Cerebellar nuclear complex (tissue), 1 donor: Measurements from ENCODE around the gene EXOC7.
"Not testable (repeated sequence)": the region's sequence is repeated elsewhere in the genome, so short reads cannot be mapped to it uniquely, and the experiment has no call there.

Experiments
- DNase-seq, 2 experiments: peaks; one replicate each; lab custom pipeline; 2025; lab: John Stamatoyannopoulos, UW

Gene EXOC7

DNA sequence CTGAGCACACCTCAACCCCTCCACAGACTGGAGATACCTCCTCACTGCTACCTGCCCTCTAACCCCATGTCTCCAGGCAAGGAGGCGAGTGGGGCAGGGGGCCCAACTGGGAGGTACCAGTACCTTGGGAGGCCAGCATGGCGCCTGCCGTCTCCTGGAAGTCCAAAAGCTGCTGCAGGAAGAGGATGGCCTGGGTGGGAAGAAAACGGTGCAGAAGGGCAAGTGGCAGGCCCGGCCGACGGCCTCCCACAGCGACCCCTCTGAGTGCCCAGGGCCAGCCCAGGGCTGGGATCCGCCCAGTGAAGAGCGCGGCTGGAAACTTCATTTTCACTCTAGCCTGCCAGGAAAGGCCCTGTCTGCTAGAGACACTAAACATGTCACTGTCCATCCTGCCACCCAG, 16.1 kb downstream of the EXOC7 start:
- DNase-seq, result no peak

DNA sequence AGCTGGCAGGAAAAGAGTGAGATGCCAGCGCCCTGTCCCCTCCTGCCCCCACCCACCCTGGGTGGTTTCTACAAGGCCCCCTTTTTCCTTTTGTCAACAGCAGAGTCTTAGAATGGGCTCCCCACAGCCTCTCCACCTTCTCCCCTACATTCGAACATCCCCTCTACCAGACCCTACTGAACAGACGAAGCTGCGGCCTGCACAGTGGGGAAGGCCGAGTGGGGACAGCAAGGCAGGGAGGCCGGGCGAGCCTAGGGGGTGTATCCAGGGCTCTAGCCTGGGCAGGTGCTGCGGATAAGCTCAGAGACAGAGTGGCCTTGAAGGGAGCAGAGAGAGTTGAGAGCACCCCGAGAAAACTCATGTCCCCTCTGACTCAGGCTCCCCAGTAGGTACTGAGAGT, 17.2 kb downstream of the EXOC7 start:
- DNase-seq, result no peak

GRCh38 chr17:76085731-76086366, 17.7 kb downstream of the EXOC7 start:
- DNase-seq, result no peak

- no peak for DNase-seq
Observed at GRCh38 chr17:76085066-76085730, 18.4 kb downstream of the EXOC7 start.

GRCh38 chr17:76083536-76084182, 19.9 kb downstream of the EXOC7 start:
- DNase-seq, result no peak

- no peak for DNase-seq
Observed at GRCh38 chr17:76082326-76083251, 21.0 kb downstream of the EXOC7 start.

DNA sequence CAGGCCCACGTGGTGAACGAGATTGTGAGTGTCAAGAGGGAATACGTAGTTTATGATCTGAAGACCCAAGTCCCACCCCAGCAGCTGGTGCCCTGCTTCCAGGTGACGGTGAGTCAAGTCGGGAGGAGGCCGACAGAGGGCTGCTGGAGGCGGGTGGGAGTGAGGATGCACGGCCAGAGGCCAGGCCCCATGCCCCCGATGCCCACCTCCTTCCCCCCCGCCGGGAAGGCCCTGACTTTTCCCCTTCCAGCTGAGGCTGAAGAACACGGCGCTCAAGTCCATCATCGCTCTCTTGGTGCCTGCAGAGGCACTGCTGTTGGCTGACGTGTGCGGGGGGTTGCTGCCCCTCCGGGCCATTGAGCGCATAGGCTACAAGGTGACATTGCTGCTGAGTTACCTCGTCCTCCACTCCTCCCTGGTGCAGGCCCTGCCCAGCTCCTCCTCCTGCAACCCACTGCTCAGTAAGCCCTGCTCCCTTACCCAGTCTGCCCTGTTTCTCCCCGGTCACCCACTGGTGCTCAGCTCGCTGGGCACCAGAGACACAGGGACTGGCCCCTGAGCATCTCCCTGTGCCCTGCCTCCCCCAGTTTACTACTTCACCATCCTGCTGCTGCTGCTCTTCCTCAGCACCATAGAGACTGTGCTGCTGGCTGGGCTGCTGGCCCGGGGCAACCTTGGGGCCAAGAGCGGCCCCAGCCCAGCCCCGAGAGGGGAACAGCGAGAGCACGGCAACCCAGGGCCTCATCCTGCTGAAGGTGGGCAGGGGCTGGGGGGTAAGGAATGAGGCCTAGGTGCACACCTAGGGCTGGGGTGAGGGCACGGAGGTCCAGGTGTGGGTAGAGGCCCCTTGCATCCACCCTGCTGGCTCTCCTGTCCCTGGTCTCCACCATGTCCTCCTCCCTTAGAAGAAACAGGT, 22.0 kb downstream of the EXOC7 start:
- DNase-seq, result no peak

- no peak for DNase-seq
Observed at GRCh38 chr17:76080768-76081287, 22.8 kb downstream of the EXOC7 start.

- DNase-seq, result no peak
Observed at GRCh38 chr17:76079956-76080767, 23.4 kb downstream of the EXOC7 start.

- DNase-seq, result no peak
Observed at GRCh38 chr17:76079535-76079955, 24.0 kb downstream of the EXOC7 start.

GRCh38 chr17:76078860-76079534, 24.6 kb downstream of the EXOC7 start, which contains the start of gene ZACN:
ZACN (plus strand) TSS chr17:76079182; CDS start chr17:76079265, 83 bp downstream.
- DNase-seq, result no peak

GRCh38 chr17:76078370-76078769, 25.2 kb downstream of the EXOC7 start:
- not testable (repeated sequence) for DNase-seq

- no peak for DNase-seq
Observed at GRCh38 chr17:76077584-76078110, 25.9 kb downstream of the EXOC7 start.

DNA sequence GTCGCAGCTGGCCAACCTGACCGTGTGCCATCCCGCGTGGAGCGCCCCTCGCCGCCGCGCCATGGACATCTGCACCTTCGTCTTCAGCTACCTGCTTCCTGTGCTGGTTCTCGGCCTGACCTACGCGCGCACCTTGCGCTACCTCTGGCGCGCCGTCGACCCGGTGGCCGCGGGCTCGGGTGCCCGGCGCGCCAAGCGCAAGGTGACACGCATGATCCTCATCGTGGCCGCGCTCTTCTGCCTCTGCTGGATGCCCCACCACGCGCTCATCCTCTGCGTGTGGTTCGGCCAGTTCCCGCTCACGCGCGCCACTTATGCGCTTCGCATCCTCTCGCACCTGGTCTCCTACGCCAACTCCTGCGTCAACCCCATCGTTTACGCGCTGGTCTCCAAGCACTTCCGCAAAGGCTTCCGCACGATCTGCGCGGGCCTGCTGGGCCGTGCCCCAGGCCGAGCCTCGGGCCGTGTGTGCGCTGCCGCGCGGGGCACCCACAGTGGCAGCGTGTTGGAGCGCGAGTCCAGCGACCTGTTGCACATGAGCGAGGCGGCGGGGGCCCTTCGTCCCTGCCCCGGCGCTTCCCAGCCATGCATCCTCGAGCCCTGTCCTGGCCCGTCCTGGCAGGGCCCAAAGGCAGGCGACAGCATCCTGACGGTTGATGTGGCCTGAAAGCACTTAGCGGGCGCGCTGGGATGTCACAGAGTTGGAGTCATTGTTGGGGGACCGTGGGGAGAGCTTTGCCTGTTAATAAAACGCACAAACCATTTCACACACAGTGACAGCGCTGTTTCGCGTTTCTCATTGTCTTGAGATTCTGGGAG, 26.6 kb downstream of the EXOC7 start:
- no peak for DNase-seq

GRCh38 chr17:76076146-76076764, 27.3 kb downstream of the EXOC7 start:
- DNase-seq, result no peak

GRCh38 chr17:76075364-76076145, 28.0 kb downstream of the EXOC7 start:
- DNase-seq, result no peak
